Tibial artery (tissue), 4 donors: ENCODE results near the gene SETBP1.

Experiments used
- DNase-seq, 2 donors: peaks; one replicate each; pipeline ENCODE4 v3.0.0-alpha.2; 2019
- H3K27ac ChIP-seq, 2 donors: fragments of 200-600 bp; sonication (generic) in 1 of 2; 1 replicate in 1 of 2; 2 replicates in 1 of 2; pipeline ENCODE4 v1.5.1; 2018 to 2019; ENCODE audit warnings: mild to moderate bottlenecking in 1 of 2
- H3K27me3 ChIP-seq, 2 donors: fragments of 200-600 bp; sonication (generic) in 1 of 2; one replicate each; pipeline versions ENCODE4 v1.5.1 to v1.6.0; 2016 to 2019
- H3K36me3 ChIP-seq, 3 donors: fragments of 200-600 bp; sonication (generic) in 2 of 3; one replicate each; pipeline ENCODE4 v1.5.1; 2016 to 2019; ENCODE audit warnings: mild to moderate bottlenecking in 2 of 3
- H3K4me1 ChIP-seq, 4 donors: fragments of 200-600 bp; sonication (generic) in 2 of 4; 1 replicate in 3 of 4; 2 replicates in 1 of 4; pipeline ENCODE4 v1.5.1; 2016 to 2019
- H3K4me3 ChIP-seq, 2 donors: fragments of 200-600 bp; sonication (generic) in 1 of 2; 1 replicate in 1 of 2; 2 replicates in 1 of 2; pipeline ENCODE4 v1.5.1; 2018 to 2019; ENCODE audit warnings: mild to moderate bottlenecking in 2 of 2
- H3K9me3 ChIP-seq, 3 donors: fragments of 200-600 bp; sonication (generic) in 1 of 3; one replicate each; pipeline ENCODE4 v1.5.1; 2016 to 2019
- intact Hi-C: fragments of 100-400 bp; cut with DNase I; formaldehyde crosslinking; loops from one replicate; pipeline ENCODE4 v1.15.0; 2023; ENCODE audit warnings: low total_unique reads
- TF ChIP-seq, protein P1 (sequence below), 2 experiments: fragments of 200-600 bp in 1 of 2; fragments of 450-650 bp in 1 of 2; IDR thresholded peaks; one replicate each; pipeline ENCODE4 v1.5.1; 2017 to 2019; ENCODE audit warnings: antibody characterized with exemption in 2 of 2, mild to moderate bottlenecking in 1 of 2, moderate library complexity in 1 of 2

Gene SETBP1

GRCh38 chr18:44735096-44735495 is 54.4 kb downstream of the SETBP1 start:
- peaks cover 0 to 55% (median 5%) of the 10 kb centered on the region in 4 donors for H3K4me1 ChIP-seq
- no peak overlapping the region for H3K4me3 ChIP-seq

GRCh38 chr18:44736664-44737380 is 56.1 kb downstream of the SETBP1 start:
- no peaks in the 10 kb centered on the region for H3K36me3 ChIP-seq
- intact Hi-C loops, result no loop called here
- peak overlapping the region in 1 of 2 donors; percentile 11 for H3K27ac ChIP-seq
- no peaks in the 10 kb centered on the region for H3K9me3 ChIP-seq
- no peak for DNase-seq
- H3K4me3 ChIP-seq, result no peak overlapping the region
- TF ChIP-seq, protein P1, sequence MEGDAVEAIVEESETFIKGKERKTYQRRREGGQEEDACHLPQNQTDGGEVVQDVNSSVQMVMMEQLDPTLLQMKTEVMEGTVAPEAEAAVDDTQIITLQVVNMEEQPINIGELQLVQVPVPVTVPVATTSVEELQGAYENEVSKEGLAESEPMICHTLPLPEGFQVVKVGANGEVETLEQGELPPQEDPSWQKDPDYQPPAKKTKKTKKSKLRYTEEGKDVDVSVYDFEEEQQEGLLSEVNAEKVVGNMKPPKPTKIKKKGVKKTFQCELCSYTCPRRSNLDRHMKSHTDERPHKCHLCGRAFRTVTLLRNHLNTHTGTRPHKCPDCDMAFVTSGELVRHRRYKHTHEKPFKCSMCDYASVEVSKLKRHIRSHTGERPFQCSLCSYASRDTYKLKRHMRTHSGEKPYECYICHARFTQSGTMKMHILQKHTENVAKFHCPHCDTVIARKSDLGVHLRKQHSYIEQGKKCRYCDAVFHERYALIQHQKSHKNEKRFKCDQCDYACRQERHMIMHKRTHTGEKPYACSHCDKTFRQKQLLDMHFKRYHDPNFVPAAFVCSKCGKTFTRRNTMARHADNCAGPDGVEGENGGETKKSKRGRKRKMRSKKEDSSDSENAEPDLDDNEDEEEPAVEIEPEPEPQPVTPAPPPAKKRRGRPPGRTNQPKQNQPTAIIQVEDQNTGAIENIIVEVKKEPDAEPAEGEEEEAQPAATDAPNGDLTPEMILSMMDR (IDR thresholded peaks at IDR 0.05), result no peak
- H3K4me1 ChIP-seq, result peaks cover 0 to 53% (median 5%) of the 10 kb centered on the region in 4 donors
- H3K27me3 ChIP-seq, result no peaks in the 10 kb centered on the region

More at GRCh38 chr18:44735096-44735495, 54.4 kb downstream of the SETBP1 start:
- Histone ChIP-seq H3K27me3 (no peaks in the 10 kb centered on the region), H3K27ac (no peak overlapping the region), H3K36me3 (no peaks in the 10 kb centered on the region), H3K9me3 (no peaks in the 10 kb centered on the region)
- intact Hi-C loops, result no loop called here
- DNase-seq, result no peak
- TF ChIP-seq, protein P1 (IDR thresholded peaks at IDR 0.05), result no peak

- Histone ChIP-seq H3K36me3 (no peaks in the 10 kb centered on the region), H3K27ac (peak overlapping the region in 1 of 2 donors; percentile 11), H3K27me3 (no peaks in the 10 kb centered on the region), H3K4me1 (peaks cover 0 to 53% (median 9%) of the 10 kb centered on the region in 4 donors), H3K4me3 (no peak overlapping the region), H3K9me3 (no peaks in the 10 kb centered on the region)
- peak; percentile 74 to 77 for DNase-seq
- TF ChIP-seq, protein P1 (IDR thresholded peaks at IDR 0.05), result no peak
- intact Hi-C loops, result no loop called here
Observed at GRCh38 chr18:44737623-44738022, 56.9 kb downstream of the SETBP1 start.

- intact Hi-C loops, result no loop called here
- Histone ChIP-seq H3K27ac (no peak overlapping the region), H3K27me3 (no peaks in the 10 kb centered on the region), H3K4me1 (peaks cover 0 to 55% (median 20%) of the 10 kb centered on the region in 4 donors), H3K4me3 (no peak overlapping the region), H3K9me3 (no peaks in the 10 kb centered on the region), H3K36me3 (no peaks in the 10 kb centered on the region)
- TF ChIP-seq, protein P1 (IDR thresholded peaks at IDR 0.05), result no peak
- DNase-seq, result no peak
Observed at GRCh38 chr18:44740000-44740399, 59.3 kb downstream of the SETBP1 start.

DNA sequence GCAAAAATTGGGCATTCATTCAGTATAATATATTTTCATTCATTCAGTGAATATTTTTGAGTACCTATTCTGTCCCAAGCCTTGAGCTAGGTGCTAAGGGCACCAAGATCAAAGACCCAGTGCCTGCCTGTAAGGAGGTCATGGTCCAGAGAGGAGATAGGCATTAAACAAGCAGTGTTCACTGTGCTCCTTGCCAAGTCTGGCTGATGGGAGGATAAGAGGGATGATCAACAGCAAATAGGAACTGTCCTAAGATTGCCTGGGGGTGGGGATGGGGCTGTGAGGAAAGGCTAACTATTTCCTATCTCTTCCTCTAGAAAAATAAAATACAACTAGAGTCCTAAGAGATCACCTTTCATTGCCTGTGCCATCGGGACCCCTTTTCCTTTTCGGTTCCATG is 60.4 kb downstream of the SETBP1 start:
- TF ChIP-seq, protein P1 (IDR thresholded peaks at IDR 0.05), result no peak
- H3K4me1 ChIP-seq, result peaks cover 0 to 63% (median 23%) of the 10 kb centered on the region in 4 donors
- no peak overlapping the region for H3K4me3 ChIP-seq
- H3K27me3 ChIP-seq, result no peaks in the 10 kb centered on the region
- intact Hi-C loops, result no loop called here
- DNase-seq, result no peak
- H3K36me3 ChIP-seq, result no peaks in the 10 kb centered on the region
- H3K27ac ChIP-seq, result no peak overlapping the region
- H3K9me3 ChIP-seq, result no peaks in the 10 kb centered on the region
